GM19467 (cell line): ENCODE data around the gene FAT2.

Source experiments
- ATAC-seq: cut with Tn5 transposase; IDR thresholded peaks from one replicate; pipeline ENCODE4 v1.9.1; 2021; ENCODE audit warnings: mild to moderate bottlenecking, moderate library complexity; ENCODE audit not compliant: unreplicated experiment

The FAT2 gene

GRCh38 chr5:151591144-151591819 is at the start of gene FAT2:
Gene FAT2, minus strand, starts transcription at chr5:151591331. Its CDS starts 22,400 bp downstream, at chr5:151568931.
- no peak for ATAC-seq

DNA sequence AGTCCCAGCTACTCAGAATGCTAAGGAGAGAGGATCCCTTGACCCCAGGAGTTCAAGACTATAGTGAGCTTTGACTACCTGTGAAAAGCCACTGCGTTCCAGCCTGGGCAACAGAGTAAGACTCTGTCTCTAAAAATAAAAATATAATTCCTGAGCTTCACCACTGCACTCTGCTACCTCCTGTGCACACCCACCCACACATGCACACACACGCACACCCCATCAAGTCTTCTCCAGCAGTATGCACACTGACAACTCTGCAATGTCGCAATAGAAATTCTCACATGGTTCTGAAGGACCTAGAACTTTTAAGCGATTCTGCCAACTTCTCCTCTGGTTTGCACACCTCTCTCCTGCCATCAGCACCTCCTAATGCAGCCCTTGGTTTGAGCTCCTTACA is 47.5 kb upstream of the FAT2 start:
- ATAC-seq: no peak

- ATAC-seq: no peak
Measured at GRCh38 chr5:151637676-151638075, 46.5 kb upstream of the FAT2 start.

DNA sequence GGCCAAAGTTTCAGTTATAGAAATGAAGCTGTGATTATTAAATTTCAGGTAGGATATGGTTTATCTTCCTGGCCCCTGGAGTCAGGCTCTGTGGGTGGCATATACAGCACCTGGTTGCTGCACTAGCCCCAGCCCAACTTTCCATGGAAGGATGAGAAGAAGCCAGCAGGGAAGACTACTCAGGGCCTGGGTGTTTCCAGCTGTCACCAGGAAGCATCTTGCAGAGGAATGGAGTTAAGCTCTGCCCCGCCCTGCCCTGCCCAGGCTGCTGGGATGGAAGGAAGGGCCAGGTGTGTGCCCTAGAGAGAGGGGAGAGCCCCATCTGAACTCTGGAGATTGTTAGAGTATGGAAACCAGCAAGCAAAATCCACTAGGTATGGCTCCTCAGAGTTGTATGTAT is 42.8 kb upstream of the FAT2 start:
- no peak for ATAC-seq

DNA sequence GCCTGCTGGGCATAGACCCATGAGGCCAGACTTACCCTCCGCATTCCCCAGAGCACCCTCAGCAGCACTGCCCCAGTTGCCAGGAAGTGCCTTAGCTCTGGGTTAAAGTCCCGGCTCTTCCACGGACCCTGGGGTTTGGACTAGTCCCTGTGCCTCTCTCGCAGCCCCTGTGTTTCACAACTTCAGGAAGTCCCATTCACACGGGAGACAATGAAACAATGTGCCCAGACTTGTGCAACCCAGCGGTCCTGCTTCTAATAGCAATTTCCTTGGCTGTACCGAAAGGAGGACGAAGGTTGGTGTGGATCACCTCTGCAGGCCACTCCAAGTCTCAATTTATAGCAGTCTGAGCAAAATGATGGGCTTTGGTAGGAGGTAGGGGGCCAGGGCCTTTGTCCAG is 41.8 kb upstream of the FAT2 start:
- no peak for ATAC-seq

GRCh38 chr5:151632524-151632923 is 41.4 kb upstream of the FAT2 start:
- ATAC-seq: no peak

DNA sequence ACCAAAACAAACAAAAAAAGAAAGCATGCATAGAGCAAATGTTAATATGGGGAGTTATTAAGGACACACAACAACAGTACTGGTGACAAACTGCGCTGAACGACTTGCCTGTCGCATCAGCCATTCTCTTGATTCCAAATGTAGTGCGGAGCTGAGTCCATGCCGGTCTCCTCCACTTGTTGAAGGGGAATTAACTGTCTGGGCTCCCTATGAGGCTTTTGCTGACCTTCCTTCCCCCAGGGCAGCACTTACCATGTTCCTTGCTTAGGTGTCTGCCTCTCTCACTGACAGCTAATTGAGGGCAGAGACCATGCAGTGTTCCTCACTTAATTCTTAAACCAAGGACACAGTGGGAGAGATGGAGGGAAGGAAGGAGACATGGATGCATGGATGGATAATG is 40.8 kb upstream of the FAT2 start:
- no peak for ATAC-seq

GRCh38 chr5:151630088-151630487 is 39.0 kb upstream of the FAT2 start:
- ATAC-seq: no peak

- no peak for ATAC-seq
Measured at GRCh38 chr5:151628112-151628823, 37.1 kb upstream of the FAT2 start.

GRCh38 chr5:151627650-151628049 is 36.5 kb upstream of the FAT2 start:
- no peak for ATAC-seq

DNA sequence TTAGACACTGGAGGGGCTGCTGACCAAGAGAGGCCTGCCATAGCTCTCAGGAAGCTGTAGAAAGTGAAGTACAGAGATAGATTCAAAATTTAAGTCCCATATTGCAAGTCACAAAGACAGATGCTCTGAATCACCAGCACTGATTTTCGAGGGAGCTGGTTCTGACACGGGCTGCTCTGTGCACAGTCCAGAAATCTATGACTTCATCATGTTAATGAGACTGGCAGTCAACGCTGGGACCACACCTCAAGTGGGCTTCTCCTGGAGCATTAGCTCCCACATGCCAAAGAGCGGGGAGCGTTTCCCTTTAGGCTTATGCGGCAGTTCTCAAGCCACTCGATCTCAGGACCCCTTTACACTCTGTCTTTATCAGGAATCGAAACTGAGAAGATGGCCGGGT is 34.2 kb upstream of the FAT2 start:
- no peak for ATAC-seq

GRCh38 chr5:151624476-151624875 is 33.3 kb upstream of the FAT2 start:
- no peak for ATAC-seq

DNA sequence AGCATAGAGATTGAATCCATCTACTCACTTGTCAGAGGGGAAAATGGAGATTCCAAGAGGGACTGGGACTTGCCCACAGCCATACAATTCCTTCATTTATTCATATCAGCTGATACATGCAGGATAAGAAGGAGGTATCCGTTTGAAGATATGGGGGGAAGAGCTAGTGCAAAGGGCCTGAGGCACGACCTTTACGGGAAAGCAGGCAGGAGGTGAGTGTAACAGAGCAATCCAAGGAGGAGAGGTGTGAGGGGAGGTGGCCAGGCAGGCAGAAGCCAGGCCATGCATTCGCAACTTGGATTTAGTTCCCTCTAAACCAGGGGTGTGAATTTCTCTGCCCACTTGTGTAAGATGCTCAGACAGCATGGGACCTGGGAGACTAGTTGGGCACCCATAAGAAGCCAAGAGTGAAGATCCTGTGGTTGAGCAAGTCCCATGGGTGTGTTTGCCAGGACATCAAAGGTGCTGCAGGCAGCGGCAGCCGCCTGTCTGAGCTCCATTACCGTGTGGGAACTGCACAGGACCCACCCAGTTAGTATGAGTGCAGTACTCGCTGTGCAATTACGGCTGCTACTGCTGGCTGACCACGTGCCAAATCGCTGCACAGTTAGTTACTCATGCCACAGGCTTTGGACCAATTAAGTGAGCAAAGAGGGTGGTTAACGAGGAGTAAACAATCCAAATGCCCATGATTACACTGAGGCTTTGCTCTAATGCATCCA is 31.4 kb upstream of the FAT2 start:
- ATAC-seq: no peak

GRCh38 chr5:151620461-151620840 is 29.3 kb upstream of the FAT2 start:
- ATAC-seq: no peak

DNA sequence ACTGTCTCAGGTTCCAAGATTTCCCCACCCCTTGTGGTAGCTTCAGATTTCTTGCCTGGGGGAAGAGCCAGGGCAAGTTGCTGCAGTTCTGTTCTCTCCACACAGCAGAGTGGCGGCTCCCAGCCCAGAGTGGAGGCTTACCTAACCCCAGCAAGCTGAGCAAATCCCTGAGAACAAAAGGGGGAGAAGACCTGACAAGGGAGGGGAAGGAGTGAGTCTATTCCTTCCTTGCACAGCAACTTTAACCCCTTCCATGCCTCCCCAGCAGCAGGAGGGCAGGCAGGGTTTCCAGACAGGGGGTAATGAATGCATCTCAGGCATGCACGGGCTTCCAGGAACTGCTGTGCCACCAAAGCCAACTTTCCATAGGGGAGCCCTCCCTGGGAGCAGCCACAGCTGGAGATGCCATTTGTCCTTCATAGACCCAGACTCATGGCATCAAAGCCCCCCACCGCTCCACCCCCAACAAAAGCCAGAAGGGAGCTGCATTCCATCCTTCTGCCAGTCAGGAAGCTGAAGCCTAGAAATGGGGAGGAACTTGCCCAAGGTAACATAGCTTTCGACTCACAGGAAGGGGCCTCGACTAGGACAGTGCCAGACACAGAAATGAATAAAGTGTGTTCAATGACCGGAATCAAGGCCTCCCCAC is 28.8 kb upstream of the FAT2 start:
- ATAC-seq: no peak

- no peak for ATAC-seq
Measured at GRCh38 chr5:151618907-151619306, 27.8 kb upstream of the FAT2 start.

DNA sequence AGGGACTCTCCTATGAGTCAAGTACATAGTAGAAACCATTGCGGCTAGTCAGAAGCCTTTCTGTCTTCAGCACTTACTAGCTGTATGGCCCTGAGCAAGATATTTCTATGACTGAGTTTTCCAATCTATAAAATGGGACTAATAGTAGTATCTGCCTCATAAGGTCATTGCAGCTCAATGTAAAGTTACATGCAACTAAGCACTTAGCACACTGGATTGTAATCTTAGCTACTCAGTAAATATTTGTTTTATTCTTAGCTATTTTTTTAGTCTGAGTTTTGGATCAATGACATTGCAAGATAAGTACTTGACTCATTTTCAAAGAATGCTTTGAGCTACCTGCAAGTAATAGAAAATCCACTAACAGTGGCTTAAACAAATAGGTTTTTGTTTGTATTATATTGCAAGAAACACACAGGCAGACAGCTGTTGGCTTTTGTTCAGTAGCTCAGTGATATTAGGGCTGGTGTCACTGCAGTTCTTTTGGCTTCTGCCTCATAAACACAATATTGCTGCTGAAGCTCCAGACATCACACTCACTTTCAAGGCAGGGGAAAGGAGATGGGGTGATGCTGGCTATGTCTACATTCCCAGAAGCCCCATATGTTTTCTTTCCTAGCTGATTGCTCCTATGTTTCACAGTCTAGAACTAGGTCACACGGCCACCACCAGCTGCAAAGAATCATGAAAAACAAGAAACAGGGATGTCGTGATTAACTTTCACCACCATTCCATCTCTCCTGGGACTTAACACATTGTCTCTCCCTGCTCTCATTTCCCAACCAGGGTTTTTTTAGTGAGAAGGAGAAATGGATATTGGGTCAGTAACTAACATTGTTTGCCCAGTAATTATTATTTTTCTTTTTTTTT is 26.9 kb upstream of the FAT2 start:
- no peak for ATAC-seq

DNA sequence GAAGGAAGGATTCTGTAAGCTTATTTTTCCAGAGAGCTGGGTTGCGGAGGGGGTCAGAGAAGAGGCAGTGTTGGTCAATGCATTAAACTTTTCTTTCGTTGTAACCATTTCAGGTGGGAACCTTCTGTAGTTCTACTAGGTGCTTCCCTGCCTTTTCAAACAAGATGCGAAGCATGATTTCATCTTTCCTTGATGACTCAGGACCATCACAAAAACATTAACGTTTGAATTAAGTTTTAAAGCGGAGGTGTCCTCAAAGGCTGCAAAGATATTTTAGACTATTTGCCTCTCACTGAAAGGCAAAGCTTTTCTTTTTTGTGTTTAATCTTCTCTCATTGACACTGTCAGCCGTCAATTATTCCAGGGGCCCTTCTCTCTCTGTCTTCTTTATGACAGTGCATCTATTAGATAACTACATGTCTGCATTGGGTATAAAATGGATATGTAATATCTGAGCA is 26.3 kb upstream of the FAT2 start:
- ATAC-seq: no peak

- ATAC-seq: no peak
Measured at GRCh38 chr5:151615431-151615830, 24.3 kb upstream of the FAT2 start.

GRCh38 chr5:151614565-151614964 is 23.4 kb upstream of the FAT2 start:
- no peak for ATAC-seq
